ENCODE measurements around the gene LAPTM5.
"Not testable (repeated sequence)": the region's sequence is repeated elsewhere in the genome, so short reads cannot be mapped to it uniquely, and the experiment has no call there.

The LAPTM5 gene

DNA sequence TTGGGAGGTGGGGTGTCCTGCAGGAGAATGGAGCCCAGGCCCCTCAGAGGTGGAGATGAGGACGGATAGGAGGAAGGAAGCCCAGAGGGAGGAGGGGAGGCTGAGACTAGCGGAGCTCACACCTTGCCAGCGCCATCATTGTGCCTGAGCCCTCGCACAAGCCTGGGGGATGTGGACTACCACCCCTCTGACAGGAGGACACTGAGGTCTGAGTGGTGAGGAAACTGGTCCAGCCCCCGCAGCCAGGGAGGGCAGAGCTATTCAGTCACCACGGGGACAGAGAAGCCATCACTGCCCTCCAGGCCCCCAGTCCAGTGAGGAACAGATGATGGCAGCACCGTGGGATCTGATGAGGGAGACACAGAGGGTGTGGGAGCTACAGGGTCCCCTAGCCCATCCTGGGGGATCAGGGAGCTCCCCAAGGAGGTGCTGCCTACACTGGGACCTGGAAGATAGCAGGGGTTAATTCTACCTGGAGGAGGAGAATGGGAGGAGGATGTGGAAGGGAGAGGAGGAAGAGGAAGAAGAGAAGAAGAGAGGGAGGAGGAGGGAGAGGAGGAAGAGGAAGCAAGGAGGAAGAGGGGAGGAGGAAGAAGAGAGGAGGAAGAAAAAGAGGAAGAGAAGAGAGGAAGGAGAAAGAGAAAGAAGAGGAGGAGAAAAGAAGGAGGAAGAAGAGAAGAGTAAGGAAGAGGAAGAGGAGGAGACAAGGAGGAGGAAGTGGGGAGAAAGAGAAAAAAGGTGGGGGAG, 65.2 kb downstream of the LAPTM5 start:
- no peak for DNase-seq

GRCh38 chr1:30691480-30691879, 66.1 kb downstream of the LAPTM5 start:
- no peak for DNase-seq

DNA sequence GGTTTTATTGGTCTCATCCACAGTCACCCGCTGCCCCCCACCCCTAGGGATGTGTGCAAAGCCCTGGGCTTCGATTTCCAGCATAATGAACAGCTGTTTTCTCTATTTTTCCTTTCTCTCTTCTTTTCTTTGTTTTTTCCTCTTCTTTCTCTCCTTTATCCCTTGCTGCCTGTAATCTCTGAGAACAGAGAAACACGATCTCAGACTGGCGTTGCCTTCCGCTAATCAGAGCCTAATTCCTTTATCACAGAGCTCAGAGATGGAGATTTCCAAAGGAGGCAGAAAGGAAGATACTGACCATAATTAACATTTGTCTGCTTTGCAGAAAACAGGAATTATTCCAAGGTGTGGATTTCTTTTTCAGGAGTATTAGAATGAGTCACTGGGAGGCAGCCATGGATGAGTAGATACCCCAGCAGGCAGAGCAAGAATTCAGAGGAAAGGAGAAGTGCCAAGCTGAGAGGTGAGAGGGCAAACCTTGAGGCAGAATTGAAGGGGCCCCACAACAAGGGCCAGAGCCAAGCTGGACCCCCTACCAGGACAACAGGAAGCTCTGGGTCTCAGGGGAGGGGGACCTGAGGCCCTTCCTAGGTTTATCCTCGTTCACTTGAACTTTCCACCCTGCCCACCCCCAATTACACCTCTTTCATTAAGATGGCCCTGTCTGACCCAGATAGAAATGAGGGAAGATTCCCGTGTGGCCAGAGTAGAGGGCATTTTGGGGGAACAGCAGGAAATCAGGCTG, 67.5 kb downstream of the LAPTM5 start:
- DNase-seq = no peak

DNA sequence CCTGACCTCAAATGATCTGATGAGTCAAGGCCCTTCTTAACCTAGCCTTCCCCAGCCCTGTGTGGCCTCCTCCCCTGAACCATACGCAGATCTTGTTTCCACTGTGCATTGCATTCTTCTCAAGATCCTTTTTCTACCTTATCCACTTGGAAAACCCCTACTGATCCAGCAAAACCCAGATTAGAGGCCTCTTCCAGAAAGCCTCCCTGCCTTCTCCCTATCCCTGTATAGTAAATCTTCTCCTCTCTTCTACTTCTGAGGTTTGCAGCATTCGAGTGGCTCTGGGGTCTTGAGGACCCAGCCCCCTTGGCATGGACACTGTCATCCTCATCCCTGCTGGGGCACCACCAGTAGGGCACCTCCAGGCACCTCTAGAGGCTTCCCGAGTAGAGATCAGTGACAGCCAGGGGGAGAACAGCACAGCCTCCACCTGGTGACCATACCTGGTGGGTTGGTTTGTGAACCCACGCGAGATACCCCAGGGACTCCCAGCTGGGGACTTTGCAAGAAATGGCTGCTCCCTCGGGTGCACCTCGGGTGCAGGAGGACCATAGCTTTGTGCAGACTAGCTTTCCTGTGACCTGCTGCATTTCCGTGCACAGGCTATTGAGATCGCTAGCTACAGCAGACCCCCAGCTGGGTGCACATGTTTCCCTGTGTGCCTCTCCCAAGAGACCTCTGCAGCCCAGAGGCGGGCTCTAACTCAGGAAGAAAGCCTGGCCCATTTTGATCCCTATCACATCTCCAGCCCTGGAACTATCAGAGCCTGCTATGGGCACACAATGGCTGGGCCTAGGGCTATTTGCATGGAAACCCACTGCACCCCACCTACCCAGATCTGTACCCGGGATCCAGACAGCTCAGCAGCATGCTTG, 68.4 kb downstream of the LAPTM5 start:
- no peak for DNase-seq

DNA sequence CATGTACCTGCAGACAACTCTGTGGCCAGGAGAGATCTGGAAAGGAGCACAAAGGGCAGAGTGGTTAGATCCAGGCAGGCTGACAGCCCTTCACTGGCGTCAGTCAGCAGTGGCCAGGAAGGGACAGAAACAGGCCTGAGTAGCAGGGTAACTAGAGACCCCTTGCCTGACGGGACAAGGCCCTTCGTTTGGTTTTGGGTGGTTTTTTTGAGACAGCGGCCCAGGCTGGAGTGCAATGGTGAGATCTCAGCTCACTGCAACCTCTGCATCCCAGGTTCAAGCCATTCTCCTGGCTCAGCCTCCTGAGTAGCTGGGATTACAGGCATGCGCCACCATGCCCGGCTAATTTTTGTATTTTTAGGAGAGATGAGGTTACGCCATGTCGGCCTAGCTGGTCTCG, 69.1 kb downstream of the LAPTM5 start:
- not testable (repeated sequence) for DNase-seq

DNA sequence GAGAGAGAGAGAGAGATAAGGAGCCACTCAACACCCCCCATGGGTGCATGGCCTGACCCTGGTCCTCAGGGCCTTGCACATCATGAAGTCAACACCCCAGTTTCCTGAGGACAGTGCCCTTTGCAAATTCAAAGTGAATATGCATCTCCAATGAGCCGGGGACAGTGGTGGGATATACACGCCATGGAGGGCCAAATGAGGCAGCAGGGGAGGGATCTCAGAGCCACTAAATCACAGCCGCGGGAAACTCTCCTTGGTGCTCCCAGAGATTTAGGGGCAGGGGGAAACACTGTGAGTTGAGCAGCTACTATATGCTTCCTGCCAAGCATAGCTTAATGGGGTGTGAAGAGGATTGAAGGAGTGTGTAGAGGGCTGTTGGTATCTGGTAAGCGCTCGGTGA, 69.7 kb downstream of the LAPTM5 start:
- no peak for DNase-seq

DNA sequence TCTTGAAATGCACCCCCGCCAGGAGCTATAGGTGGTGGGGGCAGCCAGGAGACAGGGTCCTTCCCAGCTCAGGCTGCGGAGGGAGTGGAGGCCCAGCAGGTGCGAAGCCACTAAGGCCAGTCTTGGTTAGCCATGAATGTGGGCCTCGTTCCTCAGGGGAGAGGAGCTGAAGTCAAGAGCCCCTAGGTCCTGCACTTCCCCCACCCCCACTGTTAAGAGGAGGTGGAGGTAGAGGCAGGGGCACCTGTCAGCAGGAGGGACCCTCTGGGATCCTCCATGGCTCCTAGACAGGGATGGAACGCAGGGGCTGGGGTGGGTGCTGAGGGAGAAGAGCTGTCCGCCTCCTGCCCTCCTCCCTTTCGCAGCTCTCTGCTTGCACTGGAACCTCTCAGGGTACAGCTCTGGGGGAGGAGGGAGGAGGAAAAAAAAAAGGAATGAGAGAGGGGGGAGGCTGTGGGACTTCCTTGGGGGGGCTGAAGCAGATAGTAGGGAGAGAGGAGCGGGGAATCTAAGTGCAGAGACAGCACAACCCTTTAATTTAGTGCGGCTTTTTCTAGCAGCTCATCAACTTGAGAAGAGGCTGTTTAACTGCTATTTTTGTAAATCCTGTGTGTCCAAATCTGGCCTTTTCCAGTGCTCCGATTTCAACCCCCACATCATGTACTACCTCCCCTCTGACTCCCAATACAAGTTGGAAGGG, 71.2 kb downstream of the LAPTM5 start:
- DNase-seq = no peak

- DNase-seq = no peak
Measured at GRCh38 chr1:30685796-30686165, 71.8 kb downstream of the LAPTM5 start.

- peak; percentile 77 to 95 for DNase-seq
Measured at GRCh38 chr1:30684881-30685795, 72.4 kb downstream of the LAPTM5 start.

- no peak for DNase-seq
Measured at GRCh38 chr1:30684259-30684658, 73.3 kb downstream of the LAPTM5 start.

DNA sequence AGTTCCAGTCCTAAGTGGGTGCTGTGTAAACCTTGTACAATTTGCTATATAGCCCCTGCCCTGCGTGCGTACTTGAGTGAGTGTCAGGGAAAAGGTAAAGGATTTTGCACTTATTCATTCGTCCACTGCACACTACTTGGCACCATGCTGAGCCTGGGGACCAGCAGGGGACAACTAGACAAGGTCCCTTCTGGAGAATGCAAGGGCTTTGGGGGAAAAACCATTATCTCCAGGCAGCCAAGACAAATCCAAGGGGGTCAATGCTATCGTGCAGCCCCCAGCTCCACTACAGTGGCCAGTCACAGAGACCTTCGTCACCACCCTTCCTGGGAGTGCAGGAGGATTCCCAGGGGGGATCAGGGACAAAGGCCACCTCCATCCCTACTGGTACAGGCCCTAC, 73.9 kb downstream of the LAPTM5 start:
- no peak for DNase-seq

Data from NCI-H526 (cell line).